ENCODE data around the gene HOXB3.

GRCh38 chr17:48530887-48531272 is 59.2 kb downstream of the HOXB3 start, which contains the start of gene HOXB1:
- TF ChIP-seq CTCF (IDR thresholded peaks at IDR 0.05) = no peak
- no peak for TF ChIP-seq ZFX (IDR thresholded peaks at IDR 0.05; ENCODE audit: borderline replicate concordance)

Measured in 22Rv1 (cell line).